H9 (cell line): ENCODE results near the gene SDK2. TPM values are rescaled to one million over a fixed set of nuclear protein-coding genes. Genes with fewer than 3 reads are reported as not detected.

Experiments used
- DNase-seq: peaks from one replicate; pipeline ENCODE4 v3.0.0-alpha.2; 2017
- H2AFZ ChIP-seq: one replicate; pipeline ENCODE4 v1.6.1; 2013; ENCODE audit warnings: mild to moderate bottlenecking, low read length, control low read depth, moderate library complexity
- H2AK5ac ChIP-seq: 2 replicates; pipeline ENCODE4 v1.6.1; 2013; ENCODE audit warnings: low read length, control low read depth, mixed read lengths; ENCODE audit not compliant: insufficient read length
- H2BK120ac ChIP-seq: one replicate; pipeline ENCODE4 v1.6.1; 2013; ENCODE audit warnings: low read depth, mild to moderate bottlenecking, low read length, control low read depth, inconsistent platforms; ENCODE audit not compliant: poor library complexity, severe bottlenecking
- H2BK12ac ChIP-seq: 2 replicates; pipeline ENCODE4 v1.6.1; 2013; ENCODE audit warnings: low read length, control low read depth, mixed read lengths, low read depth; ENCODE audit not compliant: insufficient read length
- H2BK15ac ChIP-seq: 2 replicates; pipeline ENCODE4 v1.6.1; 2013; ENCODE audit warnings: low read depth, low read length, control low read depth
- H2BK20ac ChIP-seq: one replicate; pipeline ENCODE4 v1.6.1; 2013; ENCODE audit warnings: low read depth, mild to moderate bottlenecking, low read length, control low read depth, inconsistent platforms; ENCODE audit not compliant: poor library complexity, severe bottlenecking
- H2BK5ac ChIP-seq: 2 replicates; pipeline ENCODE4 v1.6.1; 2013; ENCODE audit warnings: low read length, control low read depth, mixed read lengths; ENCODE audit not compliant: insufficient read length
- H3K14ac ChIP-seq: 2 replicates; pipeline ENCODE4 v1.6.1; 2013; ENCODE audit warnings: low read length, control low read depth; ENCODE audit not compliant: insufficient read depth
- H3K18ac ChIP-seq: 2 replicates; pipeline ENCODE4 v1.6.1; 2013; ENCODE audit warnings: low read depth, mild to moderate bottlenecking, mixed read lengths, low read length, control low read depth; ENCODE audit not compliant: insufficient read length
- H3K23ac ChIP-seq: 2 replicates; pipeline ENCODE4 v1.6.1; 2013; ENCODE audit warnings: low read length, control low read depth, mixed read lengths, low read depth; ENCODE audit not compliant: insufficient read length
- H3K23me2 ChIP-seq: 2 replicates; pipeline ENCODE4 v1.6.1; 2013; ENCODE audit warnings: low read depth, mild to moderate bottlenecking, mixed read lengths, low read length, control low read depth; ENCODE audit not compliant: insufficient read length, poor library complexity, severe bottlenecking
- H3K27ac ChIP-seq: 2 replicates; pipeline ENCODE4 v1.5.1; 2013; ENCODE audit warnings: low read length, control low read depth, mixed read lengths, low read depth; ENCODE audit not compliant: insufficient read length
- H3K27me3 ChIP-seq: 2 replicates; pipeline ENCODE4 v1.6.1; 2013; ENCODE audit warnings: low read length, control low read depth, inconsistent platforms; ENCODE audit not compliant: insufficient read depth
- H3K4ac ChIP-seq: 2 replicates; pipeline ENCODE4 v1.6.1; 2013; ENCODE audit warnings: low read depth, mild to moderate bottlenecking, control low read depth, inconsistent platforms, low read length, moderate library complexity
- H3K4me1 ChIP-seq: 2 replicates; pipeline ENCODE4 v1.6.1; 2013; ENCODE audit warnings: low read length, control low read depth, inconsistent platforms; ENCODE audit not compliant: insufficient read depth
- H3K4me2 ChIP-seq: 2 replicates; pipeline ENCODE4 v1.6.1; 2013; ENCODE audit warnings: low read length, control low read depth, mixed read lengths; ENCODE audit not compliant: insufficient read length, insufficient read depth
- H3K56ac ChIP-seq: 2 replicates; pipeline ENCODE4 v1.6.1; 2013; ENCODE audit warnings: low read depth, mild to moderate bottlenecking, mixed read lengths, low read length, control low read depth; ENCODE audit not compliant: insufficient read length
- H3K79me1 ChIP-seq: 2 replicates; pipeline ENCODE4 v1.6.1; 2013; ENCODE audit warnings: low read depth, mild to moderate bottlenecking, moderate library complexity, low read length, control low read depth, inconsistent platforms; ENCODE audit not compliant: insufficient read depth, poor library complexity, severe bottlenecking
- H3K79me2 ChIP-seq: 2 replicates; pipeline ENCODE4 v1.6.1; 2013; ENCODE audit warnings: low read length, control low read depth, inconsistent platforms; ENCODE audit not compliant: insufficient read depth
- H3K9ac ChIP-seq: 2 replicates; pipeline ENCODE4 v1.6.1; 2013; ENCODE audit warnings: low read length, control low read depth, mixed read lengths; ENCODE audit not compliant: insufficient read length; ENCODE audit errors: extremely low read depth
- H3K9me3 ChIP-seq: one replicate; pipeline ENCODE4 v1.6.1; 2013; ENCODE audit warnings: low read depth, low read length, inconsistent platforms; ENCODE audit not compliant: control insufficient read depth
- H3T11ph ChIP-seq: one replicate; pipeline ENCODE4 v1.6.1; 2013; ENCODE audit warnings: mild to moderate bottlenecking, low read length, control low read depth, inconsistent platforms
- H4K20me1 ChIP-seq: one replicate; pipeline ENCODE4 v1.6.1; 2013; ENCODE audit not compliant: control insufficient read depth, insufficient read length, insufficient read depth
- H4K5ac ChIP-seq: 2 replicates; pipeline ENCODE4 v1.6.1; 2013; ENCODE audit warnings: low read depth, mild to moderate bottlenecking, mixed read lengths, low read length, control low read depth; ENCODE audit not compliant: insufficient read length
- H4K8ac ChIP-seq: replicated peaks from 2 replicates; pipeline ENCODE4 v1.6.1; 2013; ENCODE audit warnings: low read length, control low read depth, mixed read lengths, low read depth; ENCODE audit not compliant: insufficient read length
- H4K91ac ChIP-seq: 2 replicates; pipeline ENCODE4 v1.6.1; 2013; ENCODE audit warnings: low read depth, mild to moderate bottlenecking, moderate library complexity, mixed read lengths, low read length, control low read depth; ENCODE audit not compliant: insufficient read length
- H3K27ac Mint-ChIP-seq, 3 experiments: 2 replicates in 2 of 3; 3 replicates in 1 of 3; pipeline ENCODE4 v1.8.0; 2020 to 2021; ENCODE audit warnings: mixed read lengths in 3 of 3, mild to moderate bottlenecking in 1 of 3, moderate library complexity in 1 of 3
- H3K27me3 Mint-ChIP-seq: 2 replicates; pipeline ENCODE4 v1.8.0; 2021; ENCODE audit warnings: low read depth, mild to moderate bottlenecking, moderate library complexity, mixed read lengths
- H3K36me3 Mint-ChIP-seq, 3 experiments: 2 replicates in 2 of 3; 3 replicates in 1 of 3; pipeline ENCODE4 v1.8.0; 2020 to 2021; ENCODE audit warnings: low read depth in 3 of 3, mixed read lengths in 3 of 3; ENCODE audit not compliant: insufficient read depth in 1 of 3
- H3K4me1 Mint-ChIP-seq, 2 experiments: 2 replicates each; pipeline ENCODE4 v1.8.0; 2020; ENCODE audit warnings: mixed read lengths in 2 of 2
- H3K4me3 Mint-ChIP-seq, 2 experiments: 2 replicates in 1 of 2; 3 replicates in 1 of 2; pipeline ENCODE4 v1.8.0; 2020 to 2021; ENCODE audit warnings: mild to moderate bottlenecking in 2 of 2, mixed read lengths in 2 of 2, moderate library complexity in 1 of 2
- H3K9me3 Mint-ChIP-seq, 2 experiments: 2 replicates in 1 of 2; 3 replicates in 1 of 2; pipeline ENCODE4 v1.8.0; 2020; ENCODE audit warnings: mild to moderate bottlenecking in 2 of 2, mixed read lengths in 2 of 2, moderate library complexity in 1 of 2
- CTCF ChIP-seq: fragments of 200-600 bp; sonication (generic); conservative IDR thresholded peaks from 3 replicates; pipeline ENCODE4 v1.8.0; 2021; ENCODE audit warnings: antibody characterized with exemption, mild to moderate bottlenecking
- WGBS: extraction: QIAGEN DNeasy Blood & Tissue Kit; methylation state at CpG from one replicate; pipeline ENCODE4 v1.1.7; 2013; ENCODE audit warnings: missing lambda C conversion rate, low lambda C conversion rate, mixed read lengths; ENCODE audit not compliant: insufficient read length; ENCODE audit errors: extremely low coverage; 5-methylcytosine and 5-hydroxymethylcytosine counted together
- total RNA-seq: library from RNA; stranded (reverse); gene quantifications from 2 replicates; pipeline ENCODE4 v1.2.1, GENCODE V29; 2021

SDK2 gene
- total RNA-seq, 1 experiment from 2014 or later = 9.1 TPM

GRCh38 chr17:73519714-73520368, 124.4 kb downstream of the SDK2 start:
- no peaks in the 10 kb centered on the region for H3K27me3 ChIP-seq
- H3K79me2 ChIP-seq = no peaks in the 10 kb centered on the region
- H2BK20ac ChIP-seq = no peak overlapping the region
- H3K4me1 ChIP-seq = no peaks in the 10 kb centered on the region
- Mint-ChIP-seq H3K4me1 (peaks cover 26 to 46% of the 10 kb centered on the region in 2 experiments), H3K9me3 (no peaks in the 10 kb centered on the region), H3K27me3 (peaks cover 2% of the 10 kb centered on the region; the same call in 1 of the 2 replicates), H3K4me3 (no peak overlapping the region), H3K27ac (no peak overlapping the region; a peak in 1 of 7 replicates), H3K36me3 (no peaks in the 10 kb centered on the region; a peak in 1 of 7 replicates)
- no peak for TF ChIP-seq CTCF
- no peaks in the 10 kb centered on the region for H3K23me2 ChIP-seq
- H3K56ac ChIP-seq = no peak overlapping the region
- H4K8ac ChIP-seq = no peak overlapping the region
- no peak overlapping the region for H3K18ac ChIP-seq
- H2BK5ac ChIP-seq = no peak overlapping the region
- no peak overlapping the region for H2BK12ac ChIP-seq
- no peak overlapping the region for H3K9ac ChIP-seq
- H3K14ac ChIP-seq = no peak overlapping the region; the same call in 1 of the 2 replicates
- no CpG with 5 or more reads among the region's 22 CpGs for WGBS
- DNase-seq = no peak
- H3K79me1 ChIP-seq = no peaks in the 10 kb centered on the region
- H3K4ac ChIP-seq = no peak overlapping the region
- no peak overlapping the region for H2BK15ac ChIP-seq
- H3K4me2 ChIP-seq = no peak overlapping the region
- no peak overlapping the region for H3K23ac ChIP-seq
- H4K91ac ChIP-seq = no peak overlapping the region
- no peak overlapping the region for H4K5ac ChIP-seq
- no peak overlapping the region for H3K27ac ChIP-seq
- no peaks in the 10 kb centered on the region for H3K9me3 ChIP-seq
- H2BK120ac ChIP-seq = no peak overlapping the region
- no peak overlapping the region for H2AFZ ChIP-seq
- no peaks in the 10 kb centered on the region for H4K20me1 ChIP-seq
- H2AK5ac ChIP-seq = no peak overlapping the region
- H3T11ph ChIP-seq = no peak overlapping the region
